Tibial nerve (tissue), 3 donors: ENCODE measurements around the gene CDH13.

Source experiments
- CTCF ChIP-seq, 5 experiments: fragments of 200-600 bp in 3 of 5; fragments of 450-650 bp in 2 of 5; sonication (generic) in 3 of 5; IDR thresholded peaks; one replicate each; pipeline ENCODE4 v1.5.1; 2016 to 2019; ENCODE audit warnings: antibody characterized with exemption in 5 of 5, mild to moderate bottlenecking in 3 of 5, moderate library complexity in 2 of 5
- POLR2A ChIP-seq, 2 donors: fragments of 450-650 bp; IDR thresholded peaks; one replicate each; pipeline ENCODE4 v1.6.1; 2017; ENCODE audit warnings: antibody characterized with exemption in 2 of 2, mild to moderate bottlenecking in 2 of 2, moderate library complexity in 2 of 2

GRCh38 chr16:82832821-82833220 is 206.1 kb downstream of the CDH13 start:
- TF ChIP-seq CTCF (IDR thresholded peaks at IDR 0.05) (no peak), POLR2A (IDR thresholded peaks at IDR 0.05) (no peak)
